CD4-positive, CD25-positive, alpha-beta regulatory T cell (primary cell): ENCODE data around the gene FCHSD2. TPM values are rescaled to one million over a fixed set of nuclear protein-coding genes. Genes with fewer than 3 reads are reported as not detected.

Source experiments
- ATAC-seq, 2 donors: fragments of 150-1000 bp; cut with Tn5 transposase; one replicate each; pipeline ENCODE4 v1.10.0; 2021; ENCODE audit warnings: low read depth in 2 of 2, moderate number of reproducible peaks in 2 of 2, moderate library complexity in 1 of 2
- DNase-seq, 3 donors: peaks; one replicate each; pipeline versions ENCODE4 v3.0.0 to v3.0.0-alpha.2; 2012 to 2022; ENCODE audit warnings: mixed read lengths in 1 of 3
- H3K27ac ChIP-seq: one replicate; pipeline ENCODE4 v1.7.0; 2013; ENCODE audit warnings: mild to moderate bottlenecking, low read length; ENCODE audit not compliant: insufficient read depth, poor library complexity, severe bottlenecking
- H3K27me3 ChIP-seq: one replicate; pipeline ENCODE4 v1.7.0; 2013; ENCODE audit warnings: low read length; ENCODE audit not compliant: control insufficient read depth, insufficient read depth
- H3K36me3 ChIP-seq: one replicate; pipeline ENCODE4 v1.7.0; 2013; ENCODE audit warnings: mild to moderate bottlenecking, low read length, moderate library complexity; ENCODE audit not compliant: control insufficient read depth, insufficient read depth
- H3K4me1 ChIP-seq: 2 replicates; pipeline ENCODE4 v1.7.0; 2013; ENCODE audit warnings: mild to moderate bottlenecking, low read length; ENCODE audit not compliant: insufficient read depth, control insufficient read depth, poor library complexity, severe bottlenecking
- H3K4me3 ChIP-seq: one replicate; pipeline ENCODE4 v1.7.0; 2013; ENCODE audit warnings: low read depth, mild to moderate bottlenecking, low read length, moderate library complexity
- H3K9me3 ChIP-seq, 2 experiments: 1 replicate in 1 of 2; 2 replicates in 1 of 2; pipeline ENCODE4 v1.7.0; 2013; ENCODE audit warnings: low read length in 2 of 2, mild to moderate bottlenecking in 1 of 2, moderate library complexity in 1 of 2; ENCODE audit not compliant: control insufficient read depth in 2 of 2
- H3K27ac Mint-ChIP-seq, 3 donors: one replicate each; pipeline ENCODE4 v1.8.0; 2020 to 2022; ENCODE audit warnings: mild to moderate bottlenecking in 3 of 3, mixed read lengths in 3 of 3, moderate library complexity in 2 of 3
- H3K27me3 Mint-ChIP-seq: one replicate; pipeline ENCODE4 v1.8.0; 2022; ENCODE audit warnings: mild to moderate bottlenecking, mixed read lengths
- H3K36me3 Mint-ChIP-seq: one replicate; pipeline ENCODE4 v1.8.0; 2020; ENCODE audit warnings: mixed read lengths
- H3K4me1 Mint-ChIP-seq, 4 donors: one replicate each; pipeline ENCODE4 v1.8.0; 2020 to 2022; ENCODE audit warnings: mixed read lengths in 4 of 4, mild to moderate bottlenecking in 1 of 4
- H3K4me3 Mint-ChIP-seq, 4 donors: one replicate each; pipeline ENCODE4 v1.8.0; 2020 to 2022; ENCODE audit warnings: mild to moderate bottlenecking in 4 of 4, mixed read lengths in 4 of 4, moderate library complexity in 3 of 4
- H3K9me3 Mint-ChIP-seq, 7 donors: one replicate each; pipeline ENCODE4 v1.8.0; 2020 to 2022; ENCODE audit warnings: mixed read lengths in 7 of 7, mild to moderate bottlenecking in 3 of 7, moderate library complexity in 2 of 7
- polyA plus RNA-seq, 4 donors: library from polyadenylated mRNA; unstranded; fragments of 300-500 nt; fragmentation: Illumina TruSeq; gene quantifications; one replicate each; pipeline ENCODE4 v1.2.3, GENCODE V29; 2021
- total RNA-seq: library from RNA; stranded (reverse); gene quantifications from one replicate; pipeline ENCODE4 v1.2.3, GENCODE V29; 2022

FCHSD2 gene
- total and polyA plus RNA-seq, 5 donors from 2014 or later, result 13.5 to 56.6 (median 19.6) TPM

DNA sequence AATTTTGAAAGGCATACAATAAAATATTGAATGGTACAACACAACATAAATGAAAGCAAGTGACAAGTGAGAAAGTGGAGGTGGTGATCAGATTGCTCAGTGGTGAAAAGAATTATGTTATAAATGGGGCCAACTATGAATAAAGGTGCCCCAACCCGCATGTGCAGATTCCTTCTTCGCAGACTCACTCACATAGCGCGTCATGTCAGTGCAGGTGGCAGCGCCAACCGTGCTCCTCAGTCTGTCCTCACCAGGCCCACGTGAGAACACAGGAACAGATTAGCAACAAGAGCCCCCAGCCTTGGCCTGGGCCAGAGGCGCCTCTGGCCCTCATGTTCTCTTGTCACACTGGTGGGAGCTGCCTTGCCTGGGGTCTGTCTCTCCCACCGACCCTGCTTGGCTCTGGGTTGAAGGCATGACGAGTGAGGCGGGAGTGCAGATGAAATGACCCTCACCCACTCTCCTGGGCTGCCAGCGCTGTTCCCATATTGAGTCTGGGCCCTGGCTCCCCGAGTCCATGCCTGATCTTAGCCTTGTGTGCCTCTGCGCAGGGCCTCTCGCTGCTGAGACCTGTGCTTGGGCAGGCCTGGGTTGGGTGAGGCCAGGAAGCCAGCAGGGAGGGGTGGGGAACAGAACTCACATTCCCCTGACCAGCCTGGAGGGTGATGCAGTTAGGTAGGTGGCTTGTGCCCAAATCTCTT, 321.5 kb downstream of the FCHSD2 start:
- Mint-ChIP-seq H3K4me1 (peaks cover 0 to 51% (median 15%) of the 10 kb centered on the region in 4 donors), H3K9me3 (no peaks in the 10 kb centered on the region), H3K27me3 (no peaks in the 10 kb centered on the region), H3K36me3 (peaks cover 29% of the 10 kb centered on the region), H3K4me3 (peak overlapping the region in 2 of 4 donors; percentile 51 to 75), H3K27ac (peak overlapping the region in 1 of 3 donors; percentile 59)
- no peak overlapping the region for H3K27ac ChIP-seq
- no peak overlapping the region for H3K4me3 ChIP-seq
- peaks cover 49% of the 10 kb centered on the region for H3K36me3 ChIP-seq
- no peaks in the 10 kb centered on the region for H3K27me3 ChIP-seq
- no peak for DNase-seq
- H3K4me1 ChIP-seq, result peaks cover 34% of the 10 kb centered on the region
- no peak for ATAC-seq
- H3K9me3 ChIP-seq, result no peaks in the 10 kb centered on the region

DNA sequence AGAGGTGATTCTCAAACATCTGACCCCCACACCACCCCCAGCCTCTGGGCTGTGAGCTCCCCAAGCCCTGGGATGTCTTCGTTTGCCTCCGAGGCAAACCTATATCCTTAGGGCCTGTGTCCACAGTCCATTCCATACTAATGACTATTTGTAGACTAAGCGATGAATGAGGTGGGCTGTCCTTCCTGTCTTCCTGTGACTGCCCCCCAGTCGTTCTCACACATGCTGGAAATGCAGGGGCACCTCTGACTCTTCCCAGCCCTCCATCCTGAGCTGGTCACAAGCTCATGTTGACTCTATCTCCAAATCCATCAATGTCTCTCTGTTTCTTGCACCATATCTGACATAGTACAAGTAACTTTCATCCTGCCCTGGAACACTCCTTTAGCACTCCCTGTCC, 323.1 kb downstream of the FCHSD2 start:
- H3K27me3 ChIP-seq, result no peaks in the 10 kb centered on the region
- H3K9me3 ChIP-seq, result no peaks in the 10 kb centered on the region
- peaks cover 0 to 53% (median 13%) of the 10 kb centered on the region in 4 donors for H3K4me1 Mint-ChIP-seq
- peaks cover 25% of the 10 kb centered on the region for H3K36me3 Mint-ChIP-seq
- DNase-seq (no peak), ATAC-seq (no peak)
- H3K9me3 Mint-ChIP-seq, result no peaks in the 10 kb centered on the region
- no peak overlapping the region for H3K4me3 ChIP-seq
- H3K27ac Mint-ChIP-seq, result peak overlapping the region in 1 of 3 donors; percentile 68
- peaks cover 46% of the 10 kb centered on the region for H3K36me3 ChIP-seq
- H3K27me3 Mint-ChIP-seq, result no peaks in the 10 kb centered on the region
- H3K4me3 Mint-ChIP-seq, result peak overlapping the region in 2 of 4 donors; percentile 63 to 78
- peaks cover 40% of the 10 kb centered on the region for H3K4me1 ChIP-seq
- H3K27ac ChIP-seq, result no peak overlapping the region

DNA sequence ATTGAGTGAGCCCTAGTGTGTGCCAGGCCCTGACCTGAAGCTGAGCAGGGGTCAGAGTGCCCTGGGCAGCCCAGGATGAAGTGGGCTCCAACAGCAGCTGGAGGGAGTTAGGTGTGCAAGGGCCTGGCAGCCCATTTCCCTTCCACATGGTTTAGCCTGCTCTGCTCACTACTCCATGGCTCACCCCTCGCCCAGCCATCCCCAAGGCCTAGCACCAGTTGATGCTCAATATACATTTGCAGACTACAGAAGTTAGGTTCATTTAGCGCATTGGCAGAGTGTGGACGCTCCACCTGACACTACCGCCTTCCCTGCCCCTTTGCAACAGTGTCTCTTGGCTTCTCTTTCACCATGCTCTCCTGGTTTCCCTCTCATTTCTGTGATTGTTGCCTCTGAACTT, 324.2 kb downstream of the FCHSD2 start:
- no peak for ATAC-seq
- Histone ChIP-seq H3K4me1 (peaks cover 49% of the 10 kb centered on the region), H3K27me3 (no peaks in the 10 kb centered on the region), H3K4me3 (no peak overlapping the region), H3K9me3 (no peaks in the 10 kb centered on the region), H3K27ac (no peak overlapping the region), H3K36me3 (peaks cover 40% of the 10 kb centered on the region)
- H3K4me1 Mint-ChIP-seq, result peaks cover 0 to 62% (median 18%) of the 10 kb centered on the region in 4 donors
- peaks cover 5% of the 10 kb centered on the region for H3K27me3 Mint-ChIP-seq
- no peak overlapping the region for H3K27ac Mint-ChIP-seq
- DNase-seq, result no peak
- no peaks in the 10 kb centered on the region for H3K9me3 Mint-ChIP-seq
- H3K4me3 Mint-ChIP-seq, result peak overlapping the region in 1 of 4 donors; percentile 78
- H3K36me3 Mint-ChIP-seq, result peaks cover 25% of the 10 kb centered on the region

DNA sequence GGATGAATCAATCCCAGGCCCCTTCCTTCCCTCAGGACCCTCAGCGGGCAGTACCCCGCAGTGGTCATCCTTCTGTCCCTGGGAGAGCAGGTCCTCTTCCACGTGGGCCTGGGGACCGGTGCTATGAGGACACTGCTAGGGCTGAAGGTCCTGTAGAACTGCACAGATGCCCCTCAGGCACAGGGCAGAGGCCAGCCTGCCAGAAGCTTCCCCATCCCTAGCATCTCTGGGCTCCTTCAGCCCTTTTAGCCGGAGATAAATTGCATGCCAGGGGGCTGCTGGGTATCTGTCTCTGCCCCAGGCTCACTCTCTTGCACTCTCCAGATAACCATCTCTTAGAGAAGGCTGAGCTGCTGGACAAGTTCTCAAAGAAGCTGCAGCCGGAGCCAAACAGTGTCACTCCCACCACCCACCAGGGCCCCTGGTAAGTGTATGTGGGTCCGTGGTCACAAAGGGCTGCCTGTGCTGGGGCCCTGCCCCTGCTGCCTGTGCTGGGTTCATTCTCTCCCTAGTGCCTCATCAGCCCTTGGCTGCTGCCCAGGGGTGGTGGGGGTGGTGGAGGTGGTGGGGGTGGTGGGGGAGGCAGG, 325.6 kb downstream of the FCHSD2 start:
- peak overlapping the region; percentile 21 for H3K27ac ChIP-seq
- no peaks in the 10 kb centered on the region for H3K9me3 Mint-ChIP-seq
- H3K36me3 ChIP-seq, result peaks cover 37% of the 10 kb centered on the region
- no peaks in the 10 kb centered on the region for H3K9me3 ChIP-seq
- DNase-seq, result no peak
- H3K4me1 ChIP-seq, result peaks cover 49% of the 10 kb centered on the region
- H3K4me3 Mint-ChIP-seq, result peak overlapping the region; percentile 21 to 100 (median 98)
- no peak overlapping the region for H3K4me3 ChIP-seq
- no peaks in the 10 kb centered on the region for H3K27me3 ChIP-seq
- peaks cover 0 to 72% (median 27%) of the 10 kb centered on the region in 4 donors for H3K4me1 Mint-ChIP-seq
- no peak for ATAC-seq
- H3K27me3 Mint-ChIP-seq, result peaks cover 5% of the 10 kb centered on the region
- H3K27ac Mint-ChIP-seq, result peak overlapping the region; percentile 90 to 99 (median 99)
- H3K36me3 Mint-ChIP-seq, result peaks cover 25% of the 10 kb centered on the region

DNA sequence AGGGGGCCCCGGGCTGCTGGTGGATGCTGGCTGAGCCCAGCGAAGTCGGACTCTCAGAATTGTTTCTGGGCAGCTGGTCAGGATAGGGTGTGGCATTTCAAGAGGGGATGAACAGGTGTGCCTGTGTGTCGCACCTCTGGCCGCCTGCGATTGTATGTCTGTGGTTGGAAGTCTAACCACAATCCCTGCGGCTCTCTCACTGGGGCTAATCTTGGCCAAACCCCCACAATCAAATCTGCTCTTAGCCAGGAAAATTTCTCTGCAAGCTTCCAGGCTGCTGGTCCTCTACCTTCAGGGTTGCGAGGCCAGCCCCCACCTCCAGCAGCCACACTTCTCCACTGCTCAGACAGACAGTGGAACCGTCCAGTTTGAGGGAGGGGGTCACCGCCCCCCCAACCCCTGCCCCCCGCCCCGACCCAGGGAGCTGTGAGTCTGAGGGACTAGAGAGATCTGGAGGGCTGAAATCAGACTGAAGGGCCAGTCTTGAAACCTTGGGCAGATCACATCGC, 327.0 kb downstream of the FCHSD2 start:
- DNase-seq (no peak), ATAC-seq (no peak)
- peaks cover 0 to 71% (median 31%) of the 10 kb centered on the region in 4 donors for H3K4me1 Mint-ChIP-seq
- H3K9me3 ChIP-seq, result no peaks in the 10 kb centered on the region
- peaks cover 28% of the 10 kb centered on the region for H3K36me3 Mint-ChIP-seq
- H3K27ac Mint-ChIP-seq, result peak overlapping the region; percentile 92 to 99 (median 99)
- no peaks in the 10 kb centered on the region for H3K27me3 ChIP-seq
- H3K4me1 ChIP-seq, result peaks cover 39% of the 10 kb centered on the region
- H3K27me3 Mint-ChIP-seq, result peaks cover 5% of the 10 kb centered on the region
- H3K9me3 Mint-ChIP-seq, result no peaks in the 10 kb centered on the region
- H3K4me3 ChIP-seq, result peak overlapping the region; percentile 84
- H3K4me3 Mint-ChIP-seq, result peak overlapping the region; percentile 98 to 100 (median 98)
- peaks cover 26% of the 10 kb centered on the region for H3K36me3 ChIP-seq
- H3K27ac ChIP-seq, result peak overlapping the region; percentile 99

DNA sequence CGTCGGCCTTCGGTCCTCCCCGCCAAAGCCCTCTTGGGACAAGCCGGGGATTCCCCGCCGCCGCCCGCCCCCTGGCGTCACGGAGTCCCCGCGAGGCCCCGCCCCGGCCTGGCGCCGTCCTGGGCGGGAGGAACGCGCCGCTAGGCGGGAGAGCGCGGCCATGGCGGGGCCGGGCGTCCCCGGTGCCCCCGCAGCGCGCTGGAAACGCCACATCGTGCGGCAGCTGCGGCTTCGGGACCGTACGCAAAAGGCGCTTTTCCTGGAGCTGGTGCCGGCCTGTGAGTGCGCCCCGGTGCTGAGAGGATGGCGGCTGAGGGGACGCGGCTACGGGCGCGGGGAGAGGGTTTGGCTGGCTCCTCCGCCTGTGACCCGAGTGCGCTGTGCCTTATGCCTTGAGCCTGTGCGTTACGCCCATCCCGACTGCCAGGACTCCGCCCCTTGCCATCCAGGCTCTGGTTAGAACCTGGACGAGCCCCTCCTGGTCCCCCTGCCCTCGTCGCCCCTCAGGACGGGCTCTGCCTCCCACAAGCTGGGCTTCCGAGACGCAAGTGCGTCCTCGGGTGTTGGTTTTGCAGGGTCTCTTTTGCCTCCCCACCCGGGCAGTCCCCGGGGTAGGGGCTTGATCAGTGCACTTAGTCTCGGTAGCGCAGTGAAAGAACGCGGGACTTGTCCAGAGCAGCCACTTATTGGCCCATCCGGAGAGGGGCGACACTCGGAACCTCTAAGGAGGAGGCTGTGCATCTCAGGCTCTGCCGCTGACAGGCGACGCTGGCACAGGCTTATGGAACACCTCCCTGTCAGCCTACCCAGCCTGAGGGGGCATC, 327.6 kb downstream of the FCHSD2 start, which contains the start of gene ATG16L2:
ATG16L2 (plus strand) TSS at position 126 of the 824 bp plus-strand sequence; CDS start at position 161, 35 bp downstream.
- Mint-ChIP-seq H3K4me3 (peak within 1 kb of the TSS; percentile 98 to 100 (median 99)), H3K4me1 (peaks cover 0 to 69% (median 30%) of the 10 kb centered on the region in 4 donors), H3K9me3 (no peaks in the 10 kb centered on the region), H3K36me3 (peaks cover 27% of the 10 kb centered on the region), H3K27me3 (peaks cover 5% of the 10 kb centered on the region), H3K27ac (peak within 1 kb of the TSS; percentile 96 to 99 (median 99))
- H3K9me3 ChIP-seq, result no peaks in the 10 kb centered on the region
- H3K27me3 ChIP-seq, result no peaks in the 10 kb centered on the region
- H3K4me1 ChIP-seq, result peaks cover 39% of the 10 kb centered on the region
- peak within 1 kb of the TSS; percentile 99 for H3K27ac ChIP-seq
- H3K36me3 ChIP-seq, result peaks cover 22% of the 10 kb centered on the region
- DNase-seq, result peak; percentile 86 to 94 (median 92)
- ATAC-seq, result peak; percentile 81
- peak within 1 kb of the TSS; percentile 90 for H3K4me3 ChIP-seq

DNA sequence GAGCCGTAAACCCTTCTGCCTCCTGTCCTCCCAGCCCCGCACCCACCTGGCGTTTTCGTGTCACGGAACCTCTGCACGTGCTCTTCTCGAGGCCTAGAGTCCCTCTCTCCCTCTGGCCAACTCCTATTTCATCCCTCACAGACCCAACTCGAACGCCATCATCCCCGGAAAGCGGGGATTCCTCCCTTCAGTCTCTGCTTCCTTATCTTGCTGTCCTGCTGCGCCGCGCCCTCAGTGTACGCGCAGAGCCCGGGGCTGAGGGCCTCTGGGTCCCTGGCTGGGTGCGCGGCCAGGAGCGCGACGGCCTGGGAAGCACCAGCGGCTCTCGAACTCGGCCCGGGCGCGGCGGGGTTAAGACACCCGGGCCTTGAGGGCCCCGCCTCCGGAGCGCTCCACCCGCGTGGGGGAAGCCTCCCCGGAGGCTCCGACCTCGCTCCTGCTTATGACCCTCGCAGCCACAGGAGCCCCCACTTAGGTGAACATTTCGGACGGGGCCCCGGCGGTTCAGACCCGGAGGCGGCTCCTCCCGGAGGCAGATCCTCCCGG, 328.3 kb downstream of the FCHSD2 start:
- Mint-ChIP-seq H3K27me3 (peaks cover 5% of the 10 kb centered on the region), H3K4me3 (peak overlapping the region; percentile 96 to 100 (median 99)), H3K36me3 (peaks cover 20% of the 10 kb centered on the region), H3K9me3 (no peaks in the 10 kb centered on the region), H3K4me1 (peaks cover 0 to 64% (median 30%) of the 10 kb centered on the region in 4 donors), H3K27ac (peak overlapping the region; percentile 96 to 99 (median 99))
- Histone ChIP-seq H3K4me1 (peaks cover 39% of the 10 kb centered on the region), H3K9me3 (no peaks in the 10 kb centered on the region), H3K27me3 (no peaks in the 10 kb centered on the region), H3K27ac (peak overlapping the region; percentile 99), H3K4me3 (peak overlapping the region; percentile 90), H3K36me3 (peaks cover 19% of the 10 kb centered on the region)
- DNase-seq (peak in 1 of 3 donors; percentile 90), ATAC-seq (peak; percentile 70 to 71)
